NAMALWA (cell line): ENCODE results near the gene MACROD2.
"Not testable (repeated sequence)": the region's sequence is repeated elsewhere in the genome, so short reads cannot be mapped to it uniquely, and the experiment has no call there.

Experiments used
- DNase-seq: peaks from one replicate; pipeline ENCODE4 v3.0.0-alpha.2; 2015; ENCODE audit warnings: low spot score

MACROD2 gene

DNA sequence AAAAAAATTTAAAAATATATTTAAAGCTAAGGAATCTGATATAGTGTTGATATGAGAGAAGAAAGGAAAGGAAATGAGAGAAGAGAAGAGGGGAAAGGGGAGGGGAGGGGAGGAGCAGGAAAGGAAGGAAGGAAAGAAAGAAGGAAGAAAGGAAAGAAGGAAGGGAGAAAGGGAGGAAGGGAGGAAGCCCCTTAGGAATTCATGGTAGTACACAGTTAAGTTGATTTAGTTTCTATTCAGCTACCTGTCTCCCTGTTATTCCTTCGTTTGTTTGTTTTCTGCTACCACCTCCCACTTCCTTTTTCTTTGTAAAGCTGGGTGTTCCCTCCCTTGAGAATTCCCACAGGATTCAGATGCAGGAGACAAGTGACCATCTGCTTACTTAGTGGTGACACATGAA, 1367.5 kb downstream of the MACROD2 start:
- no peak for DNase-seq

DNA sequence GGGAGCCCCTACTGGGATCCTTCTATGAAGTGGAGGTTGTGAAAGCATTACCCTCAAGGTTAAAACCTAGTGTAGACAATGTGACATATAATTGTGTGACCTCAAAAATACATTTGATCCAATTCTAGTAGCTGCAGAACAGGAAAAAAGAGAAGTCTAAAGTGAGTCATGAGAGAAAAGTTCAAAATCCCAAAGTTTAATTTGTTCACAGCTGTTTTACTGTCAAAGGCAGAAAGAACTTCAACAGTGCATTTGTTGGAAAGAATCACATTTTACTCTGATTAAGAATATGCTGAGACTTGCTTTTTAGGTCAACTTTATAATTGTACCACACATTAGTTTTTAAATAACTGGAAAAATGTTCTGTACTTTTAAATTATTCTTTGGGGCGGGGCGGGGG, 1369.5 kb downstream of the MACROD2 start:
- no peak for DNase-seq

DNA sequence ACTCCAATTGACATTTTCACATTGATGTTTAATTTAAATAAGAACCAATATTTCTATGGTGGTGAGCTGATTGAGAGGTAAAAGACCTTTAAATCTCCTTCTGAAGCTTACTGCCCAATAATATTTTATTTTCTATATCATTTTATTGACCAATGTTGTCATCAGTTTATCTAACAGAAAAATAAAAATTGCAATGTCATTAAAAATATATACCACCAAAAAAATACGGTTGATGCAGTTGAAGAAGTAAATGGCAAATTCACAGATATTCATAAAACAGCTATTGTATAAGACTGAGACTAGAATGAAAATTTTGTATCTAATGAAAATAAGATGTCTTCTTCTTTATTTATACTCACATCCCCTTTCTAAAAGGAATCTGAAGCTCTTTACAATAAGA, 1375.1 kb downstream of the MACROD2 start:
- no peak for DNase-seq

DNA sequence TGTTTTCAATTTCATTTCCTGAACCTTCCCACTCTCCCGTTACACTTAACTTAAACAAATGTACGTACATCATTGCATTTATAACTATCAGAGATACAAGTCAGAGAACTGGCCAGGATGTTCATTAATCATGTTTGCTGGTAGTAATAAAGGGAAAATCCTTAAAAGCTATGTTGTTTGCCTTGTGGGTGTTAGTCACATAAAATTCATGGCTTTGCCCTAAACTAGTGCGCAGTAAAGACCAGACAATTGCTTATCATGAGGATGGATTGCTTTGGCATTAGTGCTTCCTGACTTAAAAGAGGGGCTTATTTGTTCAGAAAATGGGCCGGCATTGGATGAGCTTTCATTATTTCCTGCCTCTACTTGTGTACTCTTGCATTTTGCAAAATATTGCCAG, 1379.4 kb downstream of the MACROD2 start:
- DNase-seq = no peak

DNA sequence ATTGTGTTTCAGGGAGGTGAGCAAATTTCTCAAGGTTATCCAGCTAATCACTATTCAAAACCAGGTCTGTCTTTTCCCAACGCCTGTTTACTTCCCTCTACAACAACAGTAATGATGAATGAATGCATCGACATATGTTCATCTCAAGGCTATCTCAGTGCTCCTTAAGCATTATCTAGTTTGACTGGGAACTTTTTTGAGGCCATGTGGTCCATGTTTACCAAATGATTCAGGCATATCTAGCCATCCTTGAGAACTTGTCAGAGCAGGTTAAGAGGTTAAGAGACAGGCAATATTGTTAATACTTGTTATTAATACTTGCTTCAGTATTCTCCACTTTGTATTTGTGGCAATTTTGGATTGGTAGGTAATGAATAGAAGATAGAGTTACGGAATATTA, 1380.5 kb downstream of the MACROD2 start:
- no peak for DNase-seq

DNA sequence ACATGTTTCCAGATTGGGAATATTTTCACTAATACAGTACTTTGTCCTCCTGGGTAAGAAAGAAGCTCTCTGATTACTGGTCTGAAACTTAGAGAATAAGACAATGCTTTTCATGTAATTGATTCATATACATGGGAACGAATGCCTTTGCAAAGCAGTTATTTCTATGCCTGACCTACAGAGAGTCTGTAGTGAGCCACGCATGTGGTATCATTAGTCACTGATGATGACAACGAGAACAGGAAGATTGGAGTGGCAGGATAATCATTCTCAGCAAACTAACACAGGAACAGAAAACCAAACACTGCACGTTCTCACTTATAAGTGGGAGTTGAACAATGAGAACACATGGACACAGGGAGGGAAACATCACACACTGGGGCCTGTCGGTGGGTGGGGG, 1382.3 kb downstream of the MACROD2 start:
- DNase-seq = not testable (repeated sequence)

DNA sequence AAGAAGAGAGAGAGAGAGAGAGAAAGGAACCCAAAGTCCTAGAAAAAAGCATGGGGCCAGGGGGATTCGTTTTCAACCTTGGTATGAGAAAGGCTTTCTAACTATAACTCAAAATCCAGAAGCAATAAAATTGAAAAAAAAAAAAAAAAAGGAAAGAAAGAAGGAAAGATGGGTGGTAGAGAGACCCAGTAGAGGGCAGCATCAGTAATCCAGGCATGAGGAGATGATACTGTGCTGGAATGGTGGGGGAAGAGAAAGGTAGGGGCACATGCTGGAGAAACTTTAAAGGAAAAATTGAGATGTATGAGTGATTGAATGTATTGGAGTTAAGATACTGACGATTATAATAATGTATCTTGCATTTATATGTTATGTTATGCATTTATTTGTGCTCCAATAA, 1382.8 kb downstream of the MACROD2 start:
- no peak for DNase-seq

DNA sequence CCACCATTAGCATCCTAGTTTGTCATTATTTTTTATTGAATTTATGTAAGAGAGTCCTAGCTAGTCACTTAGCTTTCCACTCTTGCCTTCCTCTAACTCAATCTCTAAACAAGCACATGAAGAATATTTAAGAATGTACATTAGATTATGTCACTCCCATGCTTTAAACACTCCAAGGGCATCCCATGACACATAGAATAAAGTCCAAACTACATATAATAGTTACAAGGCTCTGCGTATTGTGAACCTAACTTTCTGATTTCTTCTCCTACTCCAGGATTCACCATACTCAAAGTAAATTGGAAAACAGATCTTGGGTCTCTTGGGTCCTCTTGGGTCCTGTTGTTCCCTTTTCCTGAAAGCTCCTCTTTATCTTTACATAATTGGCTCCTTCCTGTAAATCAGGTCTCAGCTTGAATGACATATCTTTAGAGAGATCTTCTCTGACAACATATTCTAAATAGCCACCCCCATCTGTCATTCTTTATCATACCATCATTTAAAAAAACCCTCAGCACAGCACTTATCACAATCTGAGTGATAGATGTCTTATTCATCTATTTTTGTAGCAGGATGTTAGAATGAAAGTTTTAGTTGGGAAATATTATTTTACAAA, 1384.5 kb downstream of the MACROD2 start:
- DNase-seq = no peak

DNA sequence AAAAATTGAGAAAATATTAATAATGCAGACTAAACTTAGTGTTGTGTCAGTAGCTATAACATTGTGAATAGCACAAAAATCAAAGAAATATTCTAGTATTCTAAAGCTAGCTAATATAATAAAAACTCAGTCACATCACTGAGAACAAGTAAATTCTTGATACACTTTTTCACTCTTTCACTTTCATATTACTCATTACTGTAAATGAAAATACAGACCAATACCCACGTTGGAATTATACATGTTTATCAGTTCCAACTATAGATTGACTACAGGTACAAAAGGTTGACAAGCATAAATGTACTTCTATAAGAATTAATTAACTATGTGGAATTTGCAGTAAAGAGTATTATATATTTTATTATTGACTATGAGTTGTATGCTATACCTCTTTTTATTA, 1385.5 kb downstream of the MACROD2 start:
- DNase-seq = no peak

DNA sequence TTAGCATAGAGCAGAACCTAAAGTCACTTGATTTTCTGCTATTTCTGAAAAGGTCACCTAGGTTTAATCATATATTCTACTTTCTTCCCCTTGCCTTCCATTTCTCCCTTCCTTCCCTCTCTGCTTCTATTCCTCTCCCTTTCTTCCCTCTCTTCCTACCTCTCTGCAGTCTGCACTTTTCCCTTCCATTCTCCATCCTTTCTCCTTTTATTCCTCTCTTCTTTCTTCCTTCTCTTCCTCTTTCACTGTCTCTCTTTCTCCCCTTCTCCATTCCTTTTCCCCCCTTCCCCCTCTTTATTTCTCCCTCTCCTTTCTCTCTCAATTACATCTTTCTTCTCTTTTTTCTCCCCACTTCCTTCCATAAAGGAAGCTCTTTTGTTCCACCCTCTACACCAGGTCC, 1391.9 kb downstream of the MACROD2 start:
- DNase-seq = no peak

DNA sequence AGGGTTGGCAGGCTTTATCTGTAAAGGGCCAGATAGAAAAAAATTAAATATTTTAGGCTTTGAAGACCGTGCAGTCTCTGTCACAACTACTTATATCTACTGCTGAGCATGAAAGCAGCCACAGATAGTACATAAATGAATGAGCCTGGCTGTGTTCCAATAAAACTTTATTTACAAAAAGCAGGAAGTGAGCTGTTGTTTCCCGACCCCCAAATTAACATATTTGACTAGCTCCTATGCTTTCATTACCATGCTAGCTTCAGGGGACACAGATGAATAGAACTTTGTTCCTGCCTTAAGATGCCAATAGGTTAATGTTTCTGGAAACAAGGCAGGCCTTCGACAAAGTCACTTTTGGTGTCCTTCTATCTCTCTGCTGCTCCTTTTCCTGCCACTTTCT, 1400.1 kb downstream of the MACROD2 start:
- DNase-seq = peak; percentile 18

DNA sequence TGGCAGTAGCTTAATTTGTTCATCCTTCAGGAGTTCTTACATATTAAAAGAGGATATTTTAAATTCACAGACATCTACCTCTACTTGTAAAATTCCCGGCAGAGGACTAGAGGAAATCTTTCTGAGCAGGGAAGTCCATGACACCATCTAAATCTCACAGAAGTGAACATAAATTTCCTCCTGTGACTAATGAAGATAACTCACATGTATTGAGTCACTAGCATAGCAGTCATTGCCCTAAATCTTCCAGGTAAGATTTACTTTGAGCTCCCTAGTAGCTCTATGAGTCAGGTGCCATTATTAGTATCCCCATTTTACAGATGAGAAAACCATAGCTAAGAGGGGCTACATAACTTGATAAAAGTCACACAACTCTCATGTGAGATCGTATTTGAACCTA, 1400.7 kb downstream of the MACROD2 start:
- DNase-seq = no peak

DNA sequence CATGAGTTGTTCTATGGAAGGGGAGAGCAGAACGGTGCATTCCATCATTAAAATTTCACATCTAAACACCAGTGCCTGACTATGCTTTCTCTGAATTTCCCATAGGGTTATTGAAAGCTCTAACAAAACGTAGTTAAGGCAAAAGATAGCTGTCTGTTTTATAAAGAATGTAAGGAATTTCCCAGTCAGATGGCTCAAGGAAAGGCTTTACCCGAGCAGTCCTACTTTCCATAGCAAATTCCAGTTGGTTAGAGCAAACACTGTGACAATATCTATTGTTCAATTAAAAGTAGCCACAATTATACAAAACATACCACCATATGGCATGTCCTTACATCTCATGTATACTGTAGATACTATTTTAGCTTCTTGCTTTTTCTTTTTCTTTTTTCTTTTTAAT, 1401.6 kb downstream of the MACROD2 start:
- no peak for DNase-seq

DNA sequence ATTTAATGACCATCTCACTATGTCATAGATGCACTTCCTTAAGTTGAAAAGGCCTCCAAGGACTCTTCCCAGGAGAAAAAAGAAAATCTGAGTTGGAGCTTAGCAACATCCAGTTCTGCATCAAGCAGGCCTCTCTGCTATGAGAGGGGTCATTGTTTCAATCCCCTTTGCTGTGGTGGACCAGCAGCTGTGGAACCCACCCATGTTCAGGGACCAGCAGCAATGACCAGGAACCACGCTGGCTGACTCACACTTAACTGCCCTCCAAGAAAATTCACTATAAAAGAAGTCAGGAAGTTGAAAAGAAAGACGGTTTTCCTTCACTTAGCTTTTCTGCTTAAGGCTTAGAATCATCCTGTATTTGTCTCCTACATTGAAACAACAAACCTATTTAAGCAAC, 1404.5 kb downstream of the MACROD2 start:
- DNase-seq = no peak

DNA sequence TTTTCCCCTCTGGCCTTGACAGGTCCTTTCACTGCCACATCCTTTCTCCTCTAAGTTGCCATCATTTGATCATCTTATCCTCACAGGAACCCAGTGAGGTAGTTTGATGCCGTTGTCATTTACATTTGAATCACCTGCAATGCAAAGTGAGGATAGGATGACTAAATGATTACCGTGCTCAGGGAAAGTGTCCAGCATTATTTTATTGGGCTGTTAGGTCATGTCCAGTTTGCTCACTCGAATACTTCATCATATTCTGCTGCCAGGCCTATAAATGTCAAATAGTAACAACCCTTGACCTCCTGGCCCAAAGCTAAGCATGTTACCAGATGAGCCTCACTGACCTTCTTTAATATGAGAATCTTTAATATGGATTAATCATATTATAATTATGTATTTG, 1410.8 kb downstream of the MACROD2 start:
- no peak for DNase-seq

DNA sequence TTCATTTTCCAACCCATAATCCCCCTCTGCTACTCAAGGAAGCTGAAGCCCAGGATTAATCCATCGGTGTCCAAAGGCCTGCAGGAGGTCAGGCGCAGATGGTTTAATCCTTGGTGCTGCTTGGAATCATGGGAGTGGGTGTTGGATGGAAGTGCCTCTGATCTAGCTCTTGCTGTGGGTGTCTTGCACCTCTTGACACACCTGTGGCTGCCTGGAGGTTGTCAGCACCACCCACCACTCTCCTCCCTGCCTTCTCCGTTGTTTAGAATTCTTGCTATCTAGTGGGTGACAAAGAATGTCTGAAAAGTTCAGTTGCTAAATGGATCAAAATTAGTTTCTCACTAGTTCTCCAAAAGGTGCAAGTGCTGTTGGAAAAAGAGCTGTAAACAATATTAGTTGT, 1416.5 kb downstream of the MACROD2 start:
- no peak for DNase-seq

DNA sequence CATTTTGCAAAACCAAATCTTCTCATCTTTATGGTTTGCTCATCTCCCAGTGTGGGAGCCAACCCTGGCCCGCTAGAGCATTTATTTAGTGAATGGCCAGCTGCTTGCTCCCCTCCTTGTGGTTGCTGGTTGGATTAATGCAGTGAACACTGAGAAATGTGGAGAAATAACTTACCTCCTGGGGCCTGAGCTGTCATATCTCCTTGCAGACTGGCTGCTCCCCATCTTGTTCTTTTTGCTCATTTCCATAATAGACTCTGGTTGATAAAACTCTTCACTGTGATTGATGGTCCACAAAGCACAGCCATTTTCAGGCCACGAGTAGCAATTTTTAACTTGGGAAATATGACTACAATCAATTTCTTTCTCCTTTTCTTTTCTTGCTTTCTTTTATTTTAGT, 1420.6 kb downstream of the MACROD2 start:
- DNase-seq = no peak

DNA sequence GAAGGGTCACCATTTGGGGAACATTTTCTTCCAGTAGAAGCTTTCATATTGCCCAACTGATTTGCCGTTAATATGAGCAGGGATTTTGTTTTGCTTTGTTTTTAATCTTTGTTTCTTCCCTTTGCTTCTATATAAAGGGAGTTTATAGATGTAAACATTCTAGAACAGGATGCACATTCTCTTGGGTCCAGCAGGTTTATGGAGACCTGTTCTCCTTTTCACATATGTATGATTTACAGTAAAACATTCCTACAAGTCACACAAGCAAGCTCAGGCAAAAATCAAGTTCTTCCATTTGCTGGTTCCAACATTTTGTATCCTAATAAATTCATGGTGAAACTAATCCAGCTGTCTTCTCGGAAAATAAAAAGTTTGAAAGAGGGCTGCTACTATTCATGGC, 1424.5 kb downstream of the MACROD2 start:
- DNase-seq = no peak

DNA sequence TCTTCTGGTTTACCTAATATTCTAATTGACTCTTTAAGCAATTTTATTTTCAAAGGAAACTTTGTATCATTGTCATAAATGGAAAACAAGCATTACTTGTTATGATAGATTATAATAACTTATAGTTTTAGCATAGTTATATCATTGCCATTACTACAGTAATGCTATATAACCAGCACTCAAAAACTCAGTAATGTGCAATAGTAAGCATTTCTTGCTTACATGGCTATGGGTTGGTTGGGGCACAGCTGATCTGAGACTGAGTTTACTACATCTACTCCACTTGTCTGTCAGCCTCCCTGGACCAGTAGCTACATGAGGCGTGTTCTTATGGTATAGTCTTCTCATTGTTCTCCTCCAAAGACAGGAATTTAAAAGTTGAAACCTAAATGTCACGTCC, 1427.7 kb downstream of the MACROD2 start:
- DNase-seq = no peak

DNA sequence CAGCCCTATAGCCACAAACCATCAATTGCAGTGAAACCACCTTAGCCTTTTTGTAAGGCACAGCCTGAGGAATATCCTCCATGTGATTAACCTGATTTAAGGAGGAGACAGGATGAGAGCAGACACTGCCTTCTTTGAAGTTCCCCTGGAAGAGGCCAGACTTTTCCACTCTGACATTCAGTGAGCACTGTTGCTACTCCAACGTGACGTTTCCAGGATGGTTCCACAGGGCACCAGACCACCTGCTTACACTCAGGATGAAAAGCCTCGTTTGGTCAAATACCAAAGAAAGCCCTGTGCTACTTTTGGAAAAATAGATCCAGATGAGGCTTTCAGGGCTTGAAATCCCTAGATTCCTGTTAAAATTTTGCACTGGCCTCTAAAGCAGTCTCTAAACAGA, 1444.2 kb downstream of the MACROD2 start:
- DNase-seq = no peak

DNA sequence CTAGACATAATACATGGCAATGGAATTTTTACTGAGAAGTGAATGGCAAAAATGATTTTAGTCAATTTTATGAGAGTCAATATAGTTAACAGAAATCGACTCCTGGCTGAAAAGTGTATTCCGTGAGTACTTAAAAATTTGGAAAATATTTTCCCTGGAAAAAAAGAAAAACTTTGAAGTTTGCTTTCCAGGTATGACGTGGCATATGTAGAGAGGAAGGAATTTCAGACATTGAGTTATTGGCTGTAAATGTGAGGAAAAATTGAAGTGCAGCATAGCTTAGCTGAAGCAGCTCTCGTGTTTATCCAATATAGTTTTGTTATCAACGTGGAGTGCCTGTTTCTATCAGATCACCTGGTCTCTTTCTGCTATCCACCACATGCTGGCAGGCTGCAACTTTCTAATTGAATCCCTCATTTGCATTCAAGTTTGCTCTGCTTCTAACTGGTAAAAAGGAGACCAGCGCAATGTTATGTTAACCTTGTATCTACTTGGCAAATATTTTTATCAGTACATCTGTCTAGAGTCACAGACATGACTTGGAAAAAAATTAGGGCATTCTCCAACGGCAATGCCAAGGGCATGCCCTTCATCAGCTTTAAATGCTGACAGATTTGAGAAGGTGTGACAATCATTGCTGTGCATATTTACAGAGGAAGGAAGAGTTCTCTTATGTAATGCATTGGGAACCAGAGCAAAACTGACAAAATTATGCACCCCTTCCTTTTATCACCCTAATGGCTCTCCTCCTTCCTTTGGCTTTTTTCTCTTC, 1444.9 kb downstream of the MACROD2 start:
- DNase-seq = no peak

DNA sequence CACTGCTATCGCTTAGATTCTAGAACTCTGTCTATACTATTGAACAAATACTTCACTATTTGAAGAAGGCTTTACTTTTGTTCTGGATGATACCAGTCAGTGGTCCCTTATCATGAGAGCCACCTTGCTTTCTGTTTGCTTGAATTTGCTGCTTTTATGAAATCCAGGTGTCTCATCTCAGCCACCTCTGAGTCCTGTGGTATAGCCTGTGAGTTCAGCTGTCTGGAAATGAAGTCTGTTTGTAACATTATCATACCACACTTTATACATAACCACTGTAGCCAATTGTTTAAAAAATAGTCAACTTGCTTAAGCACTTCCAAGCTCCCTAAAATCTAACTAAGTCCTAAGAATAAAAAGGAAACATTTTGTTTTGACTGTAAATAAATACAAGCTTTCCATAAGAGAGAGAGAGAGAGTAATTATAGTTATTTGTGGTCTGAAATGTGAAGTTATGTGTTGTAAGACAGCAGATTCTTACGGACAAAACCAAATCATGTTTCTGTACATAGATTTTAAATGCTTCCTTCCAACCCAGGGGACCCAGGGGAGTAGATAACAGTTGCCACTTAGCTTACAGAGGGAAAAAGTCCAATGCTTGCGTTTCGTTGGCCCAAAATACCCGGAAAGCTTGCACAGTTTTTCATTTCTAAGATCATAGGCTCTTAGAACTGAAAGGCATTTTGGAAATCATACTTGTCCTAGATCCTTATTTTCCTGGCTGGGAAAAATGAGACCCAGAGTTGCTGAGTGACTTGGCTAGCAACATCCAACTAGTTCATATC, 1449.9 kb downstream of the MACROD2 start:
- DNase-seq = no peak

DNA sequence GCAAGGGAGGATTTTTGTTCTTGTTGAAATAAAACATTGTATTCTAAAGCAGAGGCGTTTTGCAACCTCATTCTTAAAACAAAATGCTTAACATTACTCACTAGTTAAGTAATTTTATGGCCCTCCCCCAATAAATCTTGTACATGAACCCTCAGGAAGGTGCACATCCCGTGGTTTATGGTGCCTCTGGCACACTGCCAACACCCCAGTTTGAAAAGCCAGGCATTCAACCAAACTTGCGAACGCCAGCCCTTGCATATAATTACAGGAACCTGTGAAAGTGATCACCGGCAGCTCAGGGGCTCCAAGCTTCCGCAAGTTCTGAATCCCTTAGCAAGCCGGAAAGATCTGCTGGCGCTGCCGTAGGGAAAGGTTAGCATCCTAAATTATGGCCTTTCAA, 1451.1 kb downstream of the MACROD2 start:
- no peak for DNase-seq
